HG02852 (cell line): ENCODE results near the gene SYTL2.

Experiments used
- ATAC-seq: cut with Tn5 transposase; IDR thresholded peaks from one replicate; pipeline ENCODE4 v1.9.1; 2021; ENCODE audit warnings: mild to moderate bottlenecking, moderate library complexity; ENCODE audit not compliant: unreplicated experiment

SYTL2 gene

DNA sequence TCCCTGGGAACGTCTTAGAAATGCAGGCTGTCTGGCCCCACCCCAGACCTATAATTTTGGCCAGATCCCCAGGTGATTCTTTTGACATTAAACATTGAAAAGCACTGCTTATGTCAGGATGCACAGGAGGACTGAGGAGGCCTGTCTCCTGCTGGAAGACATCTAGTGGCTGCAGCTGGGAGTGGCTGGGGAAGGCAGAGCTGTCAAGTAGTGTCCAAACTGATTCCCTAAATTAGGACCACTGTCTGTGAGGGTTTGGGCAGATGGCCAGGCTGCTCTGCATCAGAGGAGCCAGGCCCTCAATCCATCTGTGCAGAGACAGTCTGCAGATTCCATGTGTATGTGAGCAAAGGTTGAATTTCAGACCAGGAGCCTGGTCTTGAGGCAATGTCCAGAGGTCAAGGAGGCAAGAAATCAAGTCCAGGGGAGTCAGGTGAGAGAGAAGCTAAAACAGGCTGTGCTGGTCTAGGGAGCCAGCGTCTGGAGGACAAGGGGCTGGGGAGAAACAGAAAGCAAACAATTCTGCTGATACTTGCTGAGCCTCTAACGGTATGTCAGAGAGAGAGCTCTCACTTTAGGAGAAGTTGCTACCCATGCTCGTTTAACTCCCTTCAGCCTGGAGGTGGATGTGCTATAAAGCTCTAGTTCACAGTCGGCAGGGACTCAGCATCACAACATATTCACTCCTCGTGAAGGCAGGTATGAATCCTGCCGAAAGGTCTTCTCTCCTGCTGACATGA lies 15.3 kb upstream of the SYTL2 start:
- no peak for ATAC-seq

DNA sequence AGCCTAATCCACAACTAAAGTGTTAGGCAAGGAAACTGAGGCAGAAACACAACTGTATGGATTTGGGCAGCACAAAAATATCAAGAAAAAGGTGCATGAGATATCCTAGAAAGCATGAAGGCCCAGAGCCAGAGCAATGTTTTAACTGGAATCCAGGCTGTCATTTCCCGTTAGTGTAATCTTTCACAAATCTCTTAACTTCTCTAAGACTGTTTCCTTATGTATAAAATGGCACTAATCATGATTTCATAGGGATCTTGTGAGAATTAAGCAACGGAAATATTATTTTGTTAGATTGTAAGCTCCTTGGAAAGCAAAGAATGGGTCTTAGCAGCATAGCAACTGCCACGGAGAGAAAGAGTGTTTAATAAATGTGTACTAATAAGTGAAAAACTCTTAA lies 14.7 kb upstream of the SYTL2 start:
- no peak for ATAC-seq

DNA sequence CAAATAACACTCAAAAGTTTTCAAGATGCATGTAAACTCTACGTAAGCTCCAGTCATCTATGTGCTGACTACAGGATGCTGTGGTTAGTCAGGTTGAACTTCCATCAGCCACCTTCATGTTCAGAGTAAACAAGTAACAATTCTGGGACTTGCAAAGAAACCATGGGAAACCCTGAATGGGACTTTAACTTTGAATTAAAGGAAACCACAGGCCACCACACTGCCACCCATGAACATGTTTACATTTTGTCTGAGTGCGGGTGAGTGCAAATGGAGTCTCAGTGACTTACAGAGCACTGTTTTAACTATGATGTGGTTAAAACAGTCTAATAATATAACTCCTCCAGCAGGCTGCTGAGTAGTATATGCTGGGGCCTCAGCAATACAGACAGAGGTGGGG lies 12.9 kb upstream of the SYTL2 start:
- no peak for ATAC-seq

DNA sequence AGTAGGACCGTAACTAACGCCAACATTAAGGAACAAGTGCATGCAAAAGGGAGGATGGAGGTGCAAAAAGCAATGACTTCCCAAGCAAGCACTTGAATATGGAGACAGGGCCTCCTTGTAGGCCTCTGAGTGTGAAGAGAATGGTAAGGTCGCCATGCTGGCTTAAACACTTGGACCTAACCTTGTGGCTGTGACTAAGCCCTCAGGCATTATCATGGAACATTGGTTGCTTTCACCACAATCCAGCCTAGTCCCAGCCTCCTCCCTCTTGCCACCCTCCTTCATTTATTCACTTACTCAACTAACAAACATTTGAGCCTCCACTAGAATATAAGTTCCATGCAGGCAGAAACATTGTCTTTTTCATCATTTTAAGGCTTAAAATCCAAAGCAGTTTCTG lies 11.9 kb upstream of the SYTL2 start:
- ATAC-seq = no peak

DNA sequence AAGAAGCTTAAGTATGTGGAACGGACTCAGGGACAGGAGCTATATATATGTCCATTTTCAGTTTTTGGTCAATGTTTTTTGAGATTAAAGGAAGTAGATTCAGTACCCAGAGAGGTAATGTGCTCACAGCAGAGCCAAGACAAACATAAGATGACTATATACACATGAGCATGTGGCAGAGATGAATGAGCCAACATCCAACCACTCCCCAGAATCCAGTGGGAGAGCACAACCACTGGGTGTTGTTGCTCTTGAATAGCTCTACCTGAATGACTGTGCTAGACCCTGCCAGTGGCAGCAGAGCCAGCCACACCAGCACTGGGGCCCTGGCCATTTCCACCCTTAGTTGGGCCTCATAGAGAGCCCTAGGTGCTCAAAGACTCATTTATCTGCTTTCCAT lies 10.7 kb upstream of the SYTL2 start:
- ATAC-seq = no peak

DNA sequence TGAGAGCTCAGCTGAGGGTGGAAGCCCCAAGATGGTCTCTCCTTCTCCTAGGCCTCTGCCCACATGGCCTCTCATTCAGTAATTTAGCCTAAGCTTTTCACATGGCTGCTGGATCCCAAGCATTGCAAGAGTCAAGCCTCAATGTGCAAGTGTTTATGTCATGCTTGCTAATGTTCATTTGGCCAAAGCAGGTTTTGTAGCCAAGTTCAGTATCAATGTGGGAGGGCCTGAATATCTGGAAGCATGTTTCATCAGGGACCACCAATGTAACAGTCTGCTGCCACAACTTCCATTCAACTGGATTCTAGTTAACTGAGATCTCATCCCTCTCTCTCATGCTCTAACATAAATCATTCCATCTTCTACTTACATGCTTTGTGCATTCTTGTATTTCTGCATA lies 8.5 kb upstream of the SYTL2 start:
- ATAC-seq = no peak

DNA sequence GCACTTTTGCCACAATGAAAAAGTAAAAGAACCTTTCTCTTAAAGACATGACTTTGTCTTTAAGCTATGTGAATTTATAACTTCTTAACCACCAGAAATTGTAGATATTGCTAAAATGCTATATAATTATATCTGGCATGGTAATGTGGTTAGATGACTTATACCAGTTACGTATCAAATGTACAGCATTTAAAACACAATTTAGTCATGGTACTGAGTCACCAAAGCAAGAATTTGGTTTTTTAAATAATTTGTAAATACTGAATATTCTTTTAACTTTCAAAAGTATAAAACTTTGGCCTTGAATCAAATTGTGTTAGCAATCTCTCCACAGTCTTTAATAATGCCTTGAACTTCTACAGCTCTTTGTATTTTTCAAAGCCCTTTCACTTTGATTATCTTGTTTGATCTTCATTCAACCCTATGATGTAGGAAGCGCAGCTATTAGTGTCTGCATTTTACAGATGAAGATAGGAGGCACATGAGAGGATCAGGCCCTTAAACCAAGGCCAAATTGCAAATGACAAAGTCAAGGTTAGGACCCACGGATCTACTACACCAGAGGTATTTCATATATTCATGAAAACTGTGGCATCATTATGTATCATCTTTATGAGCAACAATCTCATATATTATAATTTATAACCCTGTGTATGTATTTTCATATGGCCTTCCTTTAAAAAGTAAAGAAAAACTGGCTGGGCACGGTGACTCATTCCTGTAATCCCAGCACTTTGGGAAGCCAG lies 4.4 kb upstream of the SYTL2 start:
- no peak for ATAC-seq

DNA sequence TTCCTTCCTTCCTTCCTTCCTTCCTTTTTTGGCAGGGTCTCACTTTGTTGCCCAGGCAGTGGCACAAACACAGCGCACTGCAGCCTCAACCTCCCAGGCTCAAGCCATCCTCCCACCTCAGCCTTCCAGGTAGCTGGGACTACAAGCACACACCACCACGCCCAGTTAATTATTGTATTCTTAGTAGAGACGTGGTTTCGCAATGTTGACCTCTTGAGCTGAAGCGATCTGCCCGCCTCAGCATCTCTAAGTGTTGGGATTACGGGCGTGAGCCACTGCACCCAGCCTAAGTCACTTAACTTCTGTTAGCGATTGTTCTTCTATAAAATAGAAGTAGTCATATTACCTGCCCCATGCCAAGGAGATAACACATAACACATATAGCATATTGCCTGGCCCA lies 2.8 kb upstream of the SYTL2 start:
- no peak for ATAC-seq

DNA sequence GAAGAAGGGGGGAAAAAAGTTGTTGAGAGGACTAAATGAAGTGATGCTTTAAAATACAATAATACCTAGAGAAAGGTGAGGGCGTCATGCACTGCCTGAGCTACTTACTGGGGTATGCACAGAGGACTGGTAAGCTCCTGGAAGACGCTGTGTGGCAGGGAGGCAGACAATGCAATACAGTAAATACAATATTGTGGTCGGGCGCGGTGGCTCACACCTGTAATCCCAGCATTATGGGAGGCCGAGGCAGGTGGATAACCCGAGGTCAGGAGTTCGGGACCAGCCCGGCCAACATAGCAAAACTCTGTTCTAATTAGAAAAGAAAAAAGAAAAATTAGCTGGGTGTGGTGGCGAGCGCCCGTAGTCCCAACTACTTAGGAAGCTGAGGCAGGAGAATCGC lies 683 bp upstream of the SYTL2 start:
- ATAC-seq = no peak

DNA sequence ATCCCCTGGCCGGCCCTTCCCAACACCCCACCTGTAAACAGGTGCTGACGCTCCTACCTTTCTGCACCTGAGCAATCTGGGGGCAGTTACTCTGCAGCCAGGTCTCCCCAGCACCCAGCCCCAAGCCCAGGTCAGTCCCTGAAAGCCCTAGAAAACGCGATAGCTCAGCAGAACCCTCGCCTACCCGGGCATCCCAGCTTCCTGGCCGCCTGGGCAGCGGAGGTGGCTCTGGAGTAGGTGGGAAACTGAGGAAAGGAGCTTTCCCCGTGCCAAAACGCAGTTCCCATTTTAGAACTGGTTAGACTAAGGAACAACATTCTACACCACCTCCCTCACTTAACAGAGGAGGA lies 445 bp downstream of the SYTL2 start:
- ATAC-seq = no peak

DNA sequence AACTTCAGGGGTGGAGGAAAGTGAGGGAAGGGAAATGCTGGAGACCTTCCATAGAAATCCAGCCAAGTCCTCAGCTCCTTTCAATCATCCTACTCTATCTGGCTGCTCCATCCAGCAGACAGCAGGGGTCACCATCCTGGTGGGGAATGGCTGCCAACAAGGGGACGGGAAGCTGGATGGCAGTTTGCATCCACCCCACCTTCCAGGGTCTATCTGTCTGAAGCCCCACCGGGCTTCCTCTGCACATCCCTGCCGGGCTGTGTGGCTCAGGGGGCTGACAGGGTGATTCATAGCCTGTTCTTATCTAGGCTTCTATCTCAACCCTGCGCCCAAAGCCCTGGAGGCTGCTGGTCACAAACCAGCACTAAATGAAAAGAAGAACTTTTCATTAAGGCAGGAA lies 1.1 kb downstream of the SYTL2 start:
- no peak for ATAC-seq

DNA sequence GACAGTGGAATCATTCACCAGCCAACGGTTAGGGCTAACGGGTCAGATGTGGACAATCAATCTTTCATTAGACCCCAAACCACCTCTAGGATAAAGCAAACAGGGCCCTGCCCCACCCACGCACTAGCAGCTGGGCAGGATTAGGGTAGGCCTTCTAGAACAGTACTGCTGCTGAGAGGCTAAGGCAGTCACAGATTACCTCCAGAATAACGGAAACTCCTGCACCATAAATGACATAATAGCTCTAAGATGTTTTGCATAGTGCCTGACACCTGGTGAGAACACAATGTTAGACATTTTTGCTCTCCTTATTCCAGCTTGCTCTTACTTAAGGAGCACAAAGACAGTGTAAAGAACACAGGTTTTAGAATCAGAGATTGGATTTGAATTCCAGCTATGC lies 1.8 kb downstream of the SYTL2 start:
- ATAC-seq = no peak

DNA sequence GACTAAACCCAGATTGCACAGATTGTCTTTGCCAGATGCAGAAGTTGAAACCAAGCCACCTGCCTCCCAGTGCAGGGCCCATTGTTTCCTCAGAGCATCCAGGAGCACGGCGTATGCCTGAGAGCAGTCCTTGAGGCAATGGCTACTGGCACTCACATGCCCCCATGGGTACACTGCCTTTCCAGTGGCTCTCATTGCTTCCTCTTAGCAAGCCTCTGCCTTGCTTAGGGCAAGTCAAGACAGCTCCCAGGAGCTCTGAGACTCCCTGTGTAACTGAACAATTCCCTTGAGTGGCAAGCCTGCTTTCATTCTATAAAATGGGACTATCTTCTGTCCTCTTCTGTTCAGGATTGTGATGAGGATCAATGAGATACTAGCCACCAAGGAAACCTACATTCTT lies 4.1 kb downstream of the SYTL2 start:
- no peak for ATAC-seq

DNA sequence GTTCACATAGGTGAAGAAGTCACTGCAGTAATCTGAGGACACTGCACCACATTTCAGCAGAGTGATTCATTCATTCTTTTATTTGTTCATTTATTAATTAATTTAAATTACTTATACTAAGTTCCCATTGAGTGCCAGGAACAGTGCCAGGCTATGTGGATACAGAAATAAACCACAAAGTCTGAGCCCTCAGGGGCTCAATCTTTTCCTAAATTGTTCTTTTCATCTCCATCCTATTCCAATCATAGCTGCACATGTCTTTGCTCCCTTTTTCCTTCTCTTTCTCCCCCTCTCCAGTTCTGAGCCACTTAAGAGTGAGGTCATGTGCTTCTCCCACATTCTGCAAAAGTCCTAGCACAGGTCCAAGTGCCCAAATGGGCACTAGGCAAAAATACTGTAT lies 4.9 kb downstream of the SYTL2 start:
- no peak for ATAC-seq

DNA sequence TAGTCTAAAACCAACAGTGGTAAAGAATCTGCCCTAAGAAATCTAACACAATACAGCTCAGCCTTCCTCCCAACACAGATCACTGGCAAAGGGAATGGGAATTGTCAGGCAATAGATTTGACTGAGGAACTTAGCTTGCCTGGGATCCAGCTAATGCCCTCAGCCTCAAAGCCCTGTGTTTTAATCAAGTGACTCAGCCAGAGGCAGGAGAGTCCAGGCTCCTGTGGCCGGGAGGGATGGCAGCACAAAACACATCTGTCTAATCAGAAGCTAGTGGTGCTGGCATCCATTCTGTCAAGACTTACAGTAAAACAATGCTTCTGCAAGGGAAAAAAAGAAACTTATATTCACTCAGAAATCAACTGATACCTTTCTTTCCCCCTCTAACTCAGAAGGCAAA lies 5.6 kb downstream of the SYTL2 start:
- ATAC-seq = no peak

DNA sequence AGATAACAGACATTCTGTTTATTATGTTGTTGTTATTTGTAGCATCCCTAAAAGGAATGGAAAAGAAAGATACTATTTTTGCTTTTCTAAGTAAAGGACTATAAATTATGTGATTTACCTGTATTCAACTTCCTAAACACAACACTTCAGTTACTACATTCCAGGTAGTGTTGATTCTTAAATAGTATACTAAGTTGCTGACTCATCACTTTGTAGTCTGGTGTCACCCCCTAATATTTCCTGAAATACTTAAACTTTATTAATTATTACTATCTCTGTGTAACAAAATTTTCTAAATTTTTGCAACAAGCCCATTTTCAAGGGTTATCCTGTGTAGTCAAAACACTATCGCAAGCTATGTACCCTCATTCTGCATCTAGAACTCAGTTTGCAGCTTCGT lies 7.0 kb downstream of the SYTL2 start:
- no peak for ATAC-seq

DNA sequence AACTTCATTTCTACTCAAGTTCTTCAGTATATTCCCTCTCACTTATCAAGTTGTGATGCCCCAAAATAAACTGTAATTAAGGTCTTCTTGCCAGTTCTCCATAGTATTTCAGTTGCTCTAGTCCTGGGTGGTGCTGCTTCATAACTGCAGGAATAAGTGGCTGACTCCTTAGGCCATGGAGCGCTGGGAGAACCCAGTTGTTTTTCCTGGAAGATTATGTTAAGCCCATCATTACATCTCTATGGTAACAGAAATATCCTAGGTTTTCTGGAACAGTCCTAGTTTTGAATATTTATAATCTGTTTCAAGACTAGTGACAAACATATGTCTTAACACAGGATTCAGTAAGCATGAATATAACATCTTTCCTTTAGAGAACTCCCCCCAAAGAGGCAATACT lies 7.6 kb downstream of the SYTL2 start:
- no peak for ATAC-seq

DNA sequence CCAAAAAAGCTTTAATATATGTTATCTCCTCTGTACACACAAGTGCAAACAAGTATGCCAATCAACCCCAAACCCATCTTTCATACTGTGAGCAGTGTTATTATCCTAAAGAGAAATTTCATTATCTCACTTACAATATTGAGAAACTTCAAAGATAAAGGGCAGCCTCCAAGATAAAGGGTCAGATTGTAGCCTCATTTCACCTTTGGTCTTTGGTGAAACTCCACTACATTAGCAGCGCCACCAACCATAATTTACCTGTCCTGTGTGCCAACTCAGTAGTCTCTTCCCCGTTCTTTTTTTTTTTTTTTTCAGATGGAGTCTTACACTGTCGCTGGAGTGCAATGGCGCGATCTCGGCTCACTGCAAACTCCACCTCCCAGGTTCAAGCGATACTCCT lies 9.4 kb downstream of the SYTL2 start:
- ATAC-seq = no peak

DNA sequence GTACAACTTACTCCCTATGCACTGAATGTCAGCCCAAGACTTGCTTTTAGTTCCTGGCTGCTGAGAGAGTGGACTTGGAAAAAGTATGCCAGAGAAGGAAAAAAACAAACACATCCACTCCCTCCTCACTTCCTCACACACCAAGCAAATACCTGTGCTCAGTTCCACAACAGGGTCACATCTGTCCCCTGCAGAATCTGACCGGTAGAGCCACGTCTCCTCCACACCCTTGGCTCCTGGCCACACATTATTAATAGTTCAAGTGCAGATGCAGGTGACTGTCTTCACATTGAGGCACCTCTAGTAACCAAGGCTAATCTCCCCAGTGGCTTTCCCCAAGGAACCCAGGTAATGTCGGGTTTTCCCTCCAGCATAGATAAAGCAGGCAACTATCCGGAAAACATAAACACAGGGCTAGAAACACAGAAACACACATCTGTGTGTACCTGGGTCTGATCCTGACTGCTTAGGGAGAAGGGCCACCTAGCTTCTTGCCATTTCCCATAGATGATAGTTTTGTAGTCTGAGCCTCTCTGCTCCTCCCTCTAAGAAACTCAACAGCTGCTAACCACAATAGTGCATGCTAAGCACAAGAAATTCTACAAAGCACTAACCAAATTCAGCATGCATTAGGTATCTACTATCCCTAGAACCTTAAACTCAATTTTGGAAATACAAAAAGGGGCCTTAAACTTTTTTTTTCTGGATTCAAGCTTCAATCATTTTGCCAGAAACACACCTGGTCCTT lies 10.2 kb downstream of the SYTL2 start:
- ATAC-seq = no peak

DNA sequence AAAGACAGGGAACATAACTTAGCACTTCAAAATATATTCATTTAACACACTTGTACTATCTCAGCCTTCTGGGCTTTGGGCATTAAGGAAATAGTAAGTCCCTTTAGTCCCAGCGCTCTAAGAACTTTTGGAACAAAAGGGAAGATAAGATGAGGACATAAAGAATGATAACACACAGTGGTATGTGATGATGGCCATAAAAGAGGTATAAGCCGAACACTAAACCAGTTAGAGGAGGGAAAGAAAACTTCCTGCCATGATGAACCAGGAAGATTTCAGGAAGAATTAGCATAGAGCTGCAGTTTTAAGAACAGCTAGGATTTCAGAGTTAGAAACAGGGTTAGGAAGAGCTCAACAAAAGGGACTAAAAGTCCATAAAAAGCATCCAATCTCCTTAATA lies 11.8 kb downstream of the SYTL2 start:
- ATAC-seq = no peak

DNA sequence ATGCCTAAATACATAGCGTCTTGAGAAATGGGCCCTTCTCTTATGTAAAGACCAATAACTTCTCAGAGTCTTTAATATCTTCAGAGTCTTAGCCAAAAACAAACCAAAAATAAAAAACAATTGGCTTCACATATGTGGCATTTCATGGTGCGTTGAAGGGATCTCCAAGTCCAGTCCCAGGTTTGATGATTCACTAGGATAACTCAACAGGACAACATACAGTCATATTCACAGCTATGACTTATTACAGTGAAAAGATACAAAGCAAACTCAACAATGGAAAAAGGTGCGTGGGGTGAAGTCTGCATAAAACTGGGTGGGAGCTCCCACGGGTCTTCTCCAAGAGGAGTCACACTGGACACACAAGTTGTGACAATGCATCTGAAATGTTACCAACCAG lies 12.6 kb downstream of the SYTL2 start:
- no peak for ATAC-seq
